ENCODE measurements around the gene PGGHG.

PGGHG gene

GRCh38 chr11:272195-272930, 16.6 kb upstream of the PGGHG start:
- no peak overlapping the region for H3K27ac Mint-ChIP-seq (ENCODE audit: low read depth)
- no peak for ATAC-seq (replicated peaks; ENCODE audit: extremely low read depth, poor library complexity, severe bottlenecking)
- DNase-seq (ENCODE audit: low spot score in 2 of 2): no peak
- H3K9me3 Mint-ChIP-seq: no peaks in the 10 kb centered on the region
- no peak overlapping the region for H3K4me3 Mint-ChIP-seq
- H3K27me3 Mint-ChIP-seq: no peaks in the 10 kb centered on the region
- peaks cover 13% of the 10 kb centered on the region for H3K36me3 Mint-ChIP-seq (ENCODE audit: insufficient read depth)
- H3K4me1 Mint-ChIP-seq: peaks cover 24% of the 10 kb centered on the region

GRCh38 chr11:272931-273198, 16.1 kb upstream of the PGGHG start:
- H3K9me3 Mint-ChIP-seq: no peaks in the 10 kb centered on the region
- H3K36me3 Mint-ChIP-seq (ENCODE audit: insufficient read depth): peaks cover 11% of the 10 kb centered on the region
- no peak for DNase-seq (ENCODE audit: low spot score in 2 of 2)
- H3K27me3 Mint-ChIP-seq: no peaks in the 10 kb centered on the region
- no peak for ATAC-seq (replicated peaks; ENCODE audit: extremely low read depth, poor library complexity, severe bottlenecking)
- H3K27ac Mint-ChIP-seq (ENCODE audit: low read depth): no peak overlapping the region
- H3K4me1 Mint-ChIP-seq: peaks cover 24% of the 10 kb centered on the region
- no peak overlapping the region for H3K4me3 Mint-ChIP-seq

- no peak for DNase-seq (ENCODE audit: low spot score in 2 of 2)
- Mint-ChIP-seq H3K9me3 (no peaks in the 10 kb centered on the region), H3K27me3 (no peaks in the 10 kb centered on the region), H3K36me3 (ENCODE audit: insufficient read depth) (peaks cover 8% of the 10 kb centered on the region), H3K4me1 (peaks cover 21% of the 10 kb centered on the region), H3K4me3 (no peak overlapping the region), H3K27ac (ENCODE audit: low read depth) (no peak overlapping the region)
- no peak for ATAC-seq (replicated peaks; ENCODE audit: extremely low read depth, poor library complexity, severe bottlenecking)
Observed at GRCh38 chr11:276219-276618, 12.7 kb upstream of the PGGHG start.

GRCh38 chr11:278001-278951, 10.7 kb upstream of the PGGHG start, which contains the start of gene NLRP6:
TSS of gene NLRP6 (plus strand) at chr11:278407. CDS start at chr11:278570, 163 bp downstream.
- no peak for ATAC-seq (replicated peaks; ENCODE audit: extremely low read depth, poor library complexity, severe bottlenecking)
- Mint-ChIP-seq H3K9me3 (no peaks in the 10 kb centered on the region), H3K36me3 (ENCODE audit: insufficient read depth) (peaks cover 9% of the 10 kb centered on the region), H3K4me1 (peaks cover 40% of the 10 kb centered on the region), H3K4me3 (peak within 1 kb of the TSS; percentile 82), H3K27me3 (peaks cover 8% of the 10 kb centered on the region), H3K27ac (ENCODE audit: low read depth) (peak within 1 kb of the TSS; percentile 55)
- no peak for DNase-seq (ENCODE audit: low spot score in 2 of 2)

- DNase-seq (ENCODE audit: low spot score in 2 of 2): no peak
- no peaks in the 10 kb centered on the region for H3K9me3 Mint-ChIP-seq
- H3K36me3 Mint-ChIP-seq (ENCODE audit: insufficient read depth): peaks cover 11% of the 10 kb centered on the region
- peaks cover 45% of the 10 kb centered on the region for H3K4me1 Mint-ChIP-seq
- H3K27me3 Mint-ChIP-seq: peaks cover 8% of the 10 kb centered on the region
- peak overlapping the region; percentile 82 for H3K4me3 Mint-ChIP-seq
- no peak for ATAC-seq (replicated peaks; ENCODE audit: extremely low read depth, poor library complexity, severe bottlenecking)
- peak overlapping the region; percentile 55 for H3K27ac Mint-ChIP-seq (ENCODE audit: low read depth)
Observed at GRCh38 chr11:279040-279965, 9.6 kb upstream of the PGGHG start.

- ATAC-seq (replicated peaks; ENCODE audit: extremely low read depth, poor library complexity, severe bottlenecking) (peak; percentile 60), DNase-seq (ENCODE audit: low spot score in 2 of 2) (no peak)
- H3K4me1 Mint-ChIP-seq: peaks cover 45% of the 10 kb centered on the region
- no peak overlapping the region for H3K27ac Mint-ChIP-seq (ENCODE audit: low read depth)
- H3K36me3 Mint-ChIP-seq (ENCODE audit: insufficient read depth): peaks cover 13% of the 10 kb centered on the region
- no peaks in the 10 kb centered on the region for H3K9me3 Mint-ChIP-seq
- peaks cover 8% of the 10 kb centered on the region for H3K27me3 Mint-ChIP-seq
- peak overlapping the region; percentile 82 for H3K4me3 Mint-ChIP-seq
Observed at GRCh38 chr11:279966-280705, 8.8 kb upstream of the PGGHG start.

GRCh38 chr11:280706-281485, 8.0 kb upstream of the PGGHG start:
- H3K27ac Mint-ChIP-seq (ENCODE audit: low read depth): peak overlapping the region; percentile 8
- H3K9me3 Mint-ChIP-seq: no peaks in the 10 kb centered on the region
- peaks cover 8% of the 10 kb centered on the region for H3K27me3 Mint-ChIP-seq
- peak; percentile 57 for ATAC-seq (replicated peaks; ENCODE audit: extremely low read depth, poor library complexity, severe bottlenecking)
- H3K4me3 Mint-ChIP-seq: peak overlapping the region; percentile 82
- H3K36me3 Mint-ChIP-seq (ENCODE audit: insufficient read depth): peaks cover 15% of the 10 kb centered on the region
- no peak for DNase-seq (ENCODE audit: low spot score in 2 of 2)
- peaks cover 45% of the 10 kb centered on the region for H3K4me1 Mint-ChIP-seq

- ATAC-seq (replicated peaks; ENCODE audit: extremely low read depth, poor library complexity, severe bottlenecking): no peak
- Mint-ChIP-seq H3K4me3 (peak overlapping the region; percentile 82), H3K9me3 (no peaks in the 10 kb centered on the region), H3K27me3 (peaks cover 8% of the 10 kb centered on the region), H3K4me1 (peaks cover 45% of the 10 kb centered on the region), H3K36me3 (ENCODE audit: insufficient read depth) (peaks cover 17% of the 10 kb centered on the region), H3K27ac (ENCODE audit: low read depth) (peak overlapping the region; percentile 44)
- DNase-seq (ENCODE audit: low spot score in 2 of 2): no peak
Observed at GRCh38 chr11:281486-282161, 7.3 kb upstream of the PGGHG start.

GRCh38 chr11:282171-282570, 6.8 kb upstream of the PGGHG start:
- Mint-ChIP-seq H3K27ac (ENCODE audit: low read depth) (peak overlapping the region; percentile 44), H3K4me3 (peak overlapping the region; percentile 82), H3K27me3 (peaks cover 8% of the 10 kb centered on the region), H3K4me1 (peaks cover 51% of the 10 kb centered on the region), H3K9me3 (no peaks in the 10 kb centered on the region), H3K36me3 (ENCODE audit: insufficient read depth) (peaks cover 19% of the 10 kb centered on the region)
- DNase-seq (ENCODE audit: low spot score in 2 of 2) (no peak), ATAC-seq (replicated peaks; ENCODE audit: extremely low read depth, poor library complexity, severe bottlenecking) (no peak)

GRCh38 chr11:282630-283360, 6.1 kb upstream of the PGGHG start:
- H3K4me1 Mint-ChIP-seq: peaks cover 53% of the 10 kb centered on the region
- ATAC-seq (replicated peaks; ENCODE audit: extremely low read depth, poor library complexity, severe bottlenecking) (no peak), DNase-seq (ENCODE audit: low spot score in 2 of 2) (no peak)
- no peaks in the 10 kb centered on the region for H3K9me3 Mint-ChIP-seq
- peaks cover 8% of the 10 kb centered on the region for H3K27me3 Mint-ChIP-seq
- peak overlapping the region; percentile 82 for H3K4me3 Mint-ChIP-seq
- H3K36me3 Mint-ChIP-seq (ENCODE audit: insufficient read depth): peaks cover 25% of the 10 kb centered on the region
- no peak overlapping the region for H3K27ac Mint-ChIP-seq (ENCODE audit: low read depth)
